ENCODE data around the gene NFAM1.

NFAM1 gene

DNA sequence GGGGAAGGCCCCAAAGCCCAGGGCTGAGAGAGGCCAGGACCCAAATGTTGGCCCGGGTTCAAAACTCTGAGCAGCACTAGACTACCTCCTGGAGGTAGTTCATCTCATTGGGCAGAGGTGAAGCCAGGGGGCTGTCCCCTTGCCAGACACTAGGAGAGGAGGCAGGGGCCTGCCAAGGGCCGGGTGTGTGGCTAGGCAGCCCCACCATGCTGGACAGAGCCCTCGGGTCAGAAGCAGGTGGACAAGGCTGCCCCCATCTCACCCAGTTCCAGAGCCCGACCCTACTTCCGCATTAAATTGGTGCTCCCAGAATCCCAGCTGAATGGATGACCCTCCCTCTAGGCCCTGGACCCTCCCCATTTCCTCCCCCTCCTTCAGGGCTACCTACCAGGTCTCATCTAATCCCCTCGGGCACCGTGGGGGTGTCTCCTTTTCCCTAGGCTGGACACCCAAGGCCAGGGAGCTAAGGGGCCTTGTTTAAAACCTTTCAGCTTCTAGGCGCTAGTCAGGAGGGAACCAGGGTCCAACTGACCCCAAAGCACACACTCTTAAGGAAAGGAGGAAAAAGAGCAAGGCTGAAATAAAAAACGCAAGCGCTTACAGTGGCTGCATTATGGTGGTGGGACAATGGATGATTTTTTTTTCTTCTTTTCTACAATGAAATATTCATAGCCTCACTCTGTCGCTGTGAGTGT, 89.6 kb downstream of the NFAM1 start:
- no peak for DNase-seq (ENCODE audit: low spot score)
- peak overlapping the region; percentile 74 for H3K4me3 ChIP-seq
- H3K27ac ChIP-seq: no peak overlapping the region
- TF ChIP-seq, protein P1, sequence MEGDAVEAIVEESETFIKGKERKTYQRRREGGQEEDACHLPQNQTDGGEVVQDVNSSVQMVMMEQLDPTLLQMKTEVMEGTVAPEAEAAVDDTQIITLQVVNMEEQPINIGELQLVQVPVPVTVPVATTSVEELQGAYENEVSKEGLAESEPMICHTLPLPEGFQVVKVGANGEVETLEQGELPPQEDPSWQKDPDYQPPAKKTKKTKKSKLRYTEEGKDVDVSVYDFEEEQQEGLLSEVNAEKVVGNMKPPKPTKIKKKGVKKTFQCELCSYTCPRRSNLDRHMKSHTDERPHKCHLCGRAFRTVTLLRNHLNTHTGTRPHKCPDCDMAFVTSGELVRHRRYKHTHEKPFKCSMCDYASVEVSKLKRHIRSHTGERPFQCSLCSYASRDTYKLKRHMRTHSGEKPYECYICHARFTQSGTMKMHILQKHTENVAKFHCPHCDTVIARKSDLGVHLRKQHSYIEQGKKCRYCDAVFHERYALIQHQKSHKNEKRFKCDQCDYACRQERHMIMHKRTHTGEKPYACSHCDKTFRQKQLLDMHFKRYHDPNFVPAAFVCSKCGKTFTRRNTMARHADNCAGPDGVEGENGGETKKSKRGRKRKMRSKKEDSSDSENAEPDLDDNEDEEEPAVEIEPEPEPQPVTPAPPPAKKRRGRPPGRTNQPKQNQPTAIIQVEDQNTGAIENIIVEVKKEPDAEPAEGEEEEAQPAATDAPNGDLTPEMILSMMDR (IDR thresholded peaks at IDR 0.05): no peak

DNA sequence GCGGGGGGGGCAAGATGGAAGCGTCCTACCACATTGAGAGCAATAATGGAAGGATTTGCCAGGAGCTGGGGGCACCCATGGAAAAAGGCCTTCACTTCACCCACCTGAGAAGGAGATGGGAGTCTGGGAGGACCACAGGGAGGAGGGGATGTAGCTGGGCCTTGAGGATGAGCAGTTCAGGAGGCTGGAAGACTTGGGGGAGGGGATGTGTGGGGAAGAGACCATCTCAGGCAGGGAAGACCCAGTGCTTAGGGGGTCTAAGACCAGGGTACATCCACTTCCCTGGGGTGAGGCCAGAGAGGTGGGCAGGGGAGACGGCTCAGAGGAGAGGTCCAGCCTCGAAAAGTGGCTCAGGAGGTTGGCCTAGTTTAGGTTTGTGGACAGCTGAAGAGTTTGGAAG, 90.4 kb downstream of the NFAM1 start:
- TF ChIP-seq, protein P1 (IDR thresholded peaks at IDR 0.05): no peak
- Histone ChIP-seq H3K27ac (no peak overlapping the region), H3K4me3 (no peak overlapping the region)
- DNase-seq (ENCODE audit: low spot score): no peak

DNA sequence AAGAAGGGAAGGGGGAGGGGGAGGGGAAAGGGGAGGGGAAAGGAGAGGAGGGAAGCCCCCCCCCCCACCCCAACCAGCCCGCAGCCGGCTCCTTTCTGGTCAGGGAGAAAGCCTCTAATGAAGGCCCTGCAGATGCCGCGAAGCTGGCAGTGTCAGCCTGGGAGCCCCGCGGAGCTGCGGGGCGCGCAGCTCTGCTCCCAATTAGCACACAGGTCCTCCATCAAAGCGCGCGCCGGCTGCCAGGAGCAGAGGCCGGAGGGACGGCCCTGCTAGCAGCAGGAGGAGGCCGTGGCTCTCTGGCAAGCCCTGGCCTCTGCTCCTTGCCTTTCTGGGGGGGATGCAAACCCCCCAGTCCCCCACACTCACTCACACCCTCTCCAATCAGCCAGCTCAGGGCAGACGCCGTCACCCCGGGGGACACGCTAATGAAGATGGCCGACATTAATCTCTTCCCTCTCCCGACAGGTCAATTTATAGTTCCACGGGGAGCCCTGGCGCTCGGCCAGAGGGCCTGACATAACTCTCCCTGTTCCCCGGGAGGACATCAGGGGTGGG, 91.3 kb downstream of the NFAM1 start:
- Histone ChIP-seq H3K27ac (no peak overlapping the region), H3K4me3 (peak overlapping the region; percentile 14)
- TF ChIP-seq, protein P1 (IDR thresholded peaks at IDR 0.05): no peak
- no peak for DNase-seq (ENCODE audit: low spot score)

DNA sequence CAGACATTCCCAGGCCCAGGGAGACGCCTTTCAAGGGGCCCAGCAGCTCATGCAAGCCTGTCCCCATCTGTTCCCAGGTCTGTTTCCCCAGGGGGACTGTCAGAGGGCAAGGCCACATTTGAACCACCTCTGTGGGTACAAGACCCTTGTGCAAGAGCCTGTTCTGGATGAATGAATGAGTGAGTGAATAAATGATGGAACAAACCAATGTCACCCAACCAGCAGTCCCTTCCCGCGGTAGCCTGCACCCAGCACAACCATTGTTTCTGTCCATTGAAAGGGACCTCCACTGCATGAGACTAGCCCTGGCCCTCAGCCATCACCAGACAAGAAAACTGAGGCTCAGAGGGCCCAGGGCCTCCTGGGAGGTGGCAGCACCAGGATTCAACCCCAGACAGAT, 92.1 kb downstream of the NFAM1 start:
- TF ChIP-seq, protein P1 (IDR thresholded peaks at IDR 0.05): no peak
- Histone ChIP-seq H3K27ac (no peak overlapping the region), H3K4me3 (no peak overlapping the region)
- DNase-seq (ENCODE audit: low spot score): no peak

DNA sequence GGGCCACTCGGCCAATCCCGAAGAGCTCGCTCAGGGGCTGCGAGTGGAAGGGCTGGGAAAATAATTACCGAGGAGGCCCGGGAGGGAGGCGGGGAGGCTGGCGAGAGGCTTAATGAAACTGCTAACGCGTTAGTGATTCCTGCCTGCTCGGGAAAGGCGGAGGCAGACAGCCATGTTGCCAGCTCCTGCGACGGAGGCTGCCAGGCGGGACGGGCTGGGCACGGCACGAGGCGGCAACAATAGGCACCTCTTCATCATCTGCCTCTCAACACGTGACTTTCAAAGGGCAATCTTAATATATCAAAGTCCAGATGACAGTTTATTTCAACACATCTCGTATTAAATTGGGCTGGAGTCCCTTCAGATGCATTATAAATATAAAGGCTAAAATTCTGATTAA, 93.7 kb downstream of the NFAM1 start:
- no peak for DNase-seq (ENCODE audit: low spot score)
- TF ChIP-seq, protein P1 (IDR thresholded peaks at IDR 0.05): no peak
- no peak overlapping the region for H3K4me3 ChIP-seq
- H3K27ac ChIP-seq: no peak overlapping the region

DNA sequence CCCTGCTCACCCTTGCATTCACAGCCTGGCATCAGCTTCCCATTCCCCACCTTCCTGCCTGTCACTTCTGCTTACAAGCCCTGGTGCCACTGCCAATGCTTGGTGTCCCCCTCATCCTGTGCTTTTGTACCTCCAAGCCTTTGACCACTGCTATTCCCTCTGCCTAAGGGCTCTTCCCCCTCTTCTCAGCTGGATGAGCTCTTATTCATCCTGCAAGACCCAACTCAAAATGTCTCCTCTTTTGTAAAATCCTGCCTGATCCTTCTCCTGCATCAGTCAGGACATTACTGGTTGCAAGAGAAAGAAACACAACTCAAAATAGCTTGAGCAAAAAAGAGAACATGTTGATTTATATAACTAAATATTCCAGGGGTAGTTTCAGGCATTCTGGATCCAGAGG, 94.8 kb downstream of the NFAM1 start:
- TF ChIP-seq, protein P1 (IDR thresholded peaks at IDR 0.05): no peak

More for the DNA sequence above, 94.8 kb downstream of the NFAM1 start:
- H3K4me3 ChIP-seq: no peak overlapping the region
- no peak overlapping the region for H3K27ac ChIP-seq
- no peak for DNase-seq (ENCODE audit: low spot score)

All from coronary artery (tissue), 2 donors.